IMR-90 (cell line): ENCODE data around the gene LAMTOR3. TPM values are rescaled to one million over a fixed set of nuclear protein-coding genes. Genes with fewer than 3 reads are reported as not detected.

Source experiments
- ATAC-seq: fragments of 200-7000 bp; cut with Tn5 transposase; 2 replicates; pipeline ENCODE4 v1.9.1; 2020; ENCODE audit warnings: low read depth, mild to moderate bottlenecking, moderate library complexity
- BruUV-seq: library from RNA; stranded (reverse); fragments of 400-500 nt; replicated peaks from 2 replicates; lab custom pipeline; 2021; lab: Mats Ljungman, UMichigan
- CTCF ChIA-PET: fragments of 300-600 bp; formaldehyde crosslinking; extraction: SDS; loops from one replicate; lab custom pipeline; 2021; ENCODE audit warnings: antibody characterized with exemption; lab: Yijun Ruan, JAX
- POLR2A ChIA-PET: fragments of 300-600 bp; sonication (Branson Sonifier 250); formaldehyde crosslinking; loops from one replicate; lab custom pipeline; 2022; ENCODE audit warnings: antibody characterized with exemption; ENCODE audit not compliant: unreplicated experiment; lab: Charles Lee
- DNase-seq: peaks from one replicate; pipeline ENCODE4 v3.0.0; 2013
- H2AFZ ChIP-seq: replicated peaks from 2 replicates; pipeline ENCODE3; 2013; ENCODE audit warnings: low read length, mild to moderate bottlenecking; ENCODE audit not compliant: poor library complexity
- H2AK5ac ChIP-seq: 2 replicates; pipeline ENCODE4 v1.6.1; 2013; ENCODE audit warnings: low read depth, low read length, inconsistent platforms
- H2AK9ac ChIP-seq: replicated peaks from 2 replicates; pipeline ENCODE3; 2013; ENCODE audit warnings: mild to moderate bottlenecking, low read depth, low read length, moderate library complexity; ENCODE audit not compliant: poor library complexity
- H2BK120ac ChIP-seq: 2 replicates; pipeline ENCODE4 v1.6.1; 2013; ENCODE audit warnings: low read depth, low read length, inconsistent platforms
- H2BK15ac ChIP-seq: 3 replicates; pipeline ENCODE4 v1.6.1; 2013; ENCODE audit warnings: low read depth, low read length, inconsistent platforms
- H2BK20ac ChIP-seq: 2 replicates; pipeline ENCODE4 v1.6.1; 2013; ENCODE audit warnings: low read depth, mild to moderate bottlenecking, inconsistent platforms, low read length, moderate library complexity
- H2BK5ac ChIP-seq: 2 replicates; pipeline ENCODE4 v1.6.1; 2013; ENCODE audit warnings: mild to moderate bottlenecking, low read depth, low read length, inconsistent platforms; ENCODE audit not compliant: poor library complexity, severe bottlenecking
- H3K14ac ChIP-seq: replicated peaks from 2 replicates; pipeline ENCODE4 v1.6.1; 2013; ENCODE audit warnings: low read depth, low read length, inconsistent platforms
- H3K18ac ChIP-seq: 2 replicates; pipeline ENCODE4 v1.6.1; 2013; ENCODE audit warnings: low read depth, low read length, control low read depth
- H3K23ac ChIP-seq: 2 replicates; pipeline ENCODE4 v1.6.1; 2013; ENCODE audit warnings: low read depth, low read length, inconsistent platforms
- H3K27ac ChIP-seq: 2 replicates; pipeline ENCODE4 v1.5.1; 2013; ENCODE audit warnings: mild to moderate bottlenecking, control low read depth, low read length; ENCODE audit not compliant: insufficient read depth
- H3K27me3 ChIP-seq: 2 replicates; pipeline ENCODE4 v1.6.1; 2013; ENCODE audit warnings: low read length; ENCODE audit not compliant: control insufficient read depth, insufficient read depth
- H3K36me3 ChIP-seq: 2 replicates; pipeline ENCODE4 v1.6.1; 2013; ENCODE audit warnings: low read length, mixed read lengths; ENCODE audit not compliant: control insufficient read depth, insufficient read depth
- H3K4ac ChIP-seq: 2 replicates; pipeline ENCODE4 v1.6.1; 2013; ENCODE audit warnings: low read depth, low read length, inconsistent platforms
- H3K4me1 ChIP-seq: 2 replicates; pipeline ENCODE4 v1.6.1; 2013; ENCODE audit warnings: low read length, mixed read lengths; ENCODE audit not compliant: control insufficient read depth, insufficient read depth
- H3K4me2 ChIP-seq: 2 replicates; pipeline ENCODE4 v1.6.1; 2013; ENCODE audit warnings: low read depth, mild to moderate bottlenecking, control low read depth, low read length, moderate library complexity
- H3K4me3 ChIP-seq: 2 replicates; pipeline ENCODE4 v1.5.1; 2013; ENCODE audit warnings: low read depth, mild to moderate bottlenecking, control low read depth, low read length, moderate library complexity; ENCODE audit not compliant: insufficient read depth
- H3K56ac ChIP-seq: 2 replicates; pipeline ENCODE4 v1.6.1; 2013; ENCODE audit warnings: low read length, inconsistent platforms; ENCODE audit not compliant: insufficient read depth; ENCODE audit errors: extremely low read depth
- H3K79me1 ChIP-seq, 2 experiments: 2 replicates each; pipeline ENCODE4 v1.6.1; 2013; ENCODE audit warnings: low read length in 2 of 2, inconsistent platforms in 1 of 2, low read depth in 1 of 2
- H3K9ac ChIP-seq: 2 replicates; pipeline ENCODE4 v1.6.1; 2013; ENCODE audit warnings: low read depth, low read length, control low read depth
- H3K9me1 ChIP-seq: 2 replicates; pipeline ENCODE4 v1.6.1; 2013; ENCODE audit warnings: low read length, inconsistent platforms; ENCODE audit not compliant: insufficient read depth
- H3K9me3 ChIP-seq: 2 replicates; pipeline ENCODE4 v1.6.1; 2013; ENCODE audit warnings: low read length; ENCODE audit not compliant: control insufficient read depth, insufficient read depth
- H4K20me1 ChIP-seq: 2 replicates; pipeline ENCODE4 v1.6.1; 2013; ENCODE audit warnings: low read length, inconsistent platforms; ENCODE audit not compliant: insufficient read depth
- H4K5ac ChIP-seq: 2 replicates; pipeline ENCODE4 v1.6.1; 2013; ENCODE audit warnings: mild to moderate bottlenecking, low read depth, low read length, control low read depth
- H4K8ac ChIP-seq, 2 experiments: 2 replicates each; pipeline ENCODE4 v1.6.1; 2013; ENCODE audit warnings: low read depth in 2 of 2, low read length in 2 of 2, control low read depth in 1 of 2, inconsistent platforms in 1 of 2
- H4K91ac ChIP-seq: 2 replicates; pipeline ENCODE4 v1.6.1; 2013; ENCODE audit warnings: low read depth, low read length, inconsistent platforms; ENCODE audit not compliant: insufficient read depth
- FOS ChIP-seq: fragments of 150-350 bp; IDR thresholded peaks from 2 replicates; pipeline ENCODE4 v1.6.1; 2016; ENCODE audit warnings: low read depth, low read length
- MAFK ChIP-seq: IDR thresholded peaks from 2 replicates; pipeline ENCODE4 v1.6.1; 2012; ENCODE audit warnings: low read depth, low read length, improper control_type of control experiment
- MXI1 ChIP-seq: IDR thresholded peaks from 2 replicates; pipeline ENCODE4 v1.6.1; 2012; ENCODE audit warnings: low read depth, mild to moderate bottlenecking, low read length, moderate library complexity, borderline replicate concordance
- POLR2A ChIP-seq: IDR thresholded peaks from 2 replicates; pipeline ENCODE4 v1.6.1; 2012; ENCODE audit warnings: mild to moderate bottlenecking, low read depth, low read length
- RAD21 ChIP-seq: IDR thresholded peaks from 2 replicates; pipeline ENCODE4 v1.6.1; 2012; ENCODE audit warnings: low read length, improper control_type of control experiment
- RFX5 ChIP-seq: IDR thresholded peaks from 2 replicates; pipeline ENCODE4 v1.8.0; 2012; ENCODE audit warnings: low read depth, mild to moderate bottlenecking, low read length, moderate library complexity
- WGBS, 2 experiments: methylation state at CpG; one replicate each; pipeline versions ENCODE4 v1.1.5 to v1.1.7; 2013; ENCODE audit warnings: missing lambda C conversion rate in 2 of 2; ENCODE audit not compliant: insufficient read length in 1 of 2; ENCODE audit errors: extremely low coverage in 2 of 2; 5-methylcytosine and 5-hydroxymethylcytosine counted together
- dilution Hi-C: fragments of 300-500 bp; cut with HindIII; formaldehyde crosslinking; loops from one replicate; pipeline ENCODE4 v1.14.3; 2018; ENCODE audit warnings: low sequenced_read_pairs; ENCODE audit not compliant: unreplicated experiment
- in situ Hi-C: fragments of 300-500 bp; cut with MboI; formaldehyde crosslinking; loops from 3 replicates; pipeline ENCODE4 v1.14.3; 2019; ENCODE audit warnings: low sequenced_read_pairs, inconsistent platforms, mixed read lengths
- intact Hi-C: fragments of 100-400 bp; cut with micrococcal nuclease; formaldehyde crosslinking; loops from 2 replicates; pipeline ENCODE4 v1.10.0; 2022
- polyA plus RNA-seq, 3 experiments: library from polyadenylated mRNA; depleted of rRNA; stranded (reverse); fragments of >200 nt; gene quantifications; 2 replicates each; pipeline ENCODE4 v1.2.3, GENCODE V29; 2012; ENCODE audit warnings: low replicate concordance in 1 of 3
- total RNA-seq: library from RNA; depleted of rRNA; stranded (reverse); fragments of >200 nt; gene quantifications from 2 replicates; pipeline ENCODE4 v1.2.3, GENCODE V29; 2012
- TF ChIP-seq, protein P1 (sequence below): fragments of 150-350 bp; IDR thresholded peaks from 2 replicates; pipeline ENCODE4 v1.6.1; 2016; ENCODE audit warnings: low read depth, mild to moderate bottlenecking, low read length, moderate library complexity, borderline replicate concordance
- TF ChIP-seq, protein P2 (sequence below): conservative IDR thresholded peaks from 2 replicates; pipeline ENCODE4 v1.5.1; 2012; ENCODE audit warnings: mild to moderate bottlenecking, low read depth, low read length, improper control_type of control experiment
- TF ChIP-seq, protein P3 (sequence below): fragments of 150-350 bp; IDR thresholded peaks from 2 replicates; pipeline ENCODE4 v1.6.1; 2017; ENCODE audit warnings: mild to moderate bottlenecking, antibody characterized with exemption, low read length, low read depth

Gene LAMTOR3
- total and polyA plus RNA-seq, 2 of the 4 experiments (the other 2 are of a cell fraction), result 28.6 to 35.7 TPM

DNA sequence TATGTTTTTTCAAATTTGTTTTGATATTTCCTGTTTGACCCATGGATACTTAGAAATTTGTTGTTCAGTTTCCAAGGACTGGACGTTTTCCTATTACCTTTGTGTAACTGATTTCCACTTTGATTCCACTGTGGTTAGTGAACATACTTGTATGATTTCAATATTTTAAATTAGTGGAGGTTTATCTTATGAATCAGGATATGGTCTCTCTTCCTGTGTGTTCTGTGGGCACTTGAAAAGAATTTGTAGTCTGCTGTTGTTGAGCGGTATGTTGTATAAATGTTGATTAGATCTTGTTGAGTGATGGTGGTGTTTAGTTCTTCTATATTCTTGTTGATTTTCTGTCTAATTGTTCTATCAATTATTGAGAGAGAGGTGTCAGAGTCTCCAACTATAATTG, 21.2 kb upstream of the LAMTOR3 start:
- Histone ChIP-seq H2AFZ (no peak overlapping the region), H2BK120ac (no peak overlapping the region), H3K27ac (no peak overlapping the region), H3K4me3 (no peak overlapping the region), H2BK15ac (no peak overlapping the region), H2AK5ac (no peak overlapping the region), H2BK5ac (no peak overlapping the region), H4K8ac (no peak overlapping the region), H3K36me3 (peaks cover 14% of the 10 kb centered on the region), H3K4me1 (no peaks in the 10 kb centered on the region), H3K4ac (no peak overlapping the region), H3K23ac (no peak overlapping the region), H3K56ac (no peak overlapping the region), H3K9me3 (no peaks in the 10 kb centered on the region), H2BK20ac (no peak overlapping the region), H4K5ac (no peak overlapping the region), H2AK9ac (no peak overlapping the region), H3K9ac (no peak overlapping the region), H3K18ac (no peak overlapping the region), H3K27me3 (no peaks in the 10 kb centered on the region), H4K91ac (no peak overlapping the region), H3K79me1 (peaks cover 6 to 9% of the 10 kb centered on the region in 2 experiments), H3K14ac (no peak overlapping the region), H3K4me2 (no peak overlapping the region), H4K20me1 (no peaks in the 10 kb centered on the region), H3K9me1 (0 out of 2 replicates have a peak, but pooled peaks cover 4% of the 10 kb centered on the region)
- in situ Hi-C loops, result no loop called here
- dilution Hi-C loops, result no loop called here
- no peak for TF ChIP-seq RFX5
- TF ChIP-seq, protein P1, sequence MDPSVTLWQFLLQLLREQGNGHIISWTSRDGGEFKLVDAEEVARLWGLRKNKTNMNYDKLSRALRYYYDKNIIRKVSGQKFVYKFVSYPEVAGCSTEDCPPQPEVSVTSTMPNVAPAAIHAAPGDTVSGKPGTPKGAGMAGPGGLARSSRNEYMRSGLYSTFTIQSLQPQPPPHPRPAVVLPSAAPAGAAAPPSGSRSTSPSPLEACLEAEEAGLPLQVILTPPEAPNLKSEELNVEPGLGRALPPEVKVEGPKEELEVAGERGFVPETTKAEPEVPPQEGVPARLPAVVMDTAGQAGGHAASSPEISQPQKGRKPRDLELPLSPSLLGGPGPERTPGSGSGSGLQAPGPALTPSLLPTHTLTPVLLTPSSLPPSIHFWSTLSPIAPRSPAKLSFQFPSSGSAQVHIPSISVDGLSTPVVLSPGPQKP, result no peak
- TF ChIP-seq, protein P2, sequence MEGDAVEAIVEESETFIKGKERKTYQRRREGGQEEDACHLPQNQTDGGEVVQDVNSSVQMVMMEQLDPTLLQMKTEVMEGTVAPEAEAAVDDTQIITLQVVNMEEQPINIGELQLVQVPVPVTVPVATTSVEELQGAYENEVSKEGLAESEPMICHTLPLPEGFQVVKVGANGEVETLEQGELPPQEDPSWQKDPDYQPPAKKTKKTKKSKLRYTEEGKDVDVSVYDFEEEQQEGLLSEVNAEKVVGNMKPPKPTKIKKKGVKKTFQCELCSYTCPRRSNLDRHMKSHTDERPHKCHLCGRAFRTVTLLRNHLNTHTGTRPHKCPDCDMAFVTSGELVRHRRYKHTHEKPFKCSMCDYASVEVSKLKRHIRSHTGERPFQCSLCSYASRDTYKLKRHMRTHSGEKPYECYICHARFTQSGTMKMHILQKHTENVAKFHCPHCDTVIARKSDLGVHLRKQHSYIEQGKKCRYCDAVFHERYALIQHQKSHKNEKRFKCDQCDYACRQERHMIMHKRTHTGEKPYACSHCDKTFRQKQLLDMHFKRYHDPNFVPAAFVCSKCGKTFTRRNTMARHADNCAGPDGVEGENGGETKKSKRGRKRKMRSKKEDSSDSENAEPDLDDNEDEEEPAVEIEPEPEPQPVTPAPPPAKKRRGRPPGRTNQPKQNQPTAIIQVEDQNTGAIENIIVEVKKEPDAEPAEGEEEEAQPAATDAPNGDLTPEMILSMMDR, result no peak
- TF ChIP-seq MAFK, result no peak
- no peak for TF ChIP-seq RAD21
- TF ChIP-seq POLR2A, result no peak
- no peak for TF ChIP-seq FOS
- TF ChIP-seq MXI1, result no peak
- TF ChIP-seq, protein P3, sequence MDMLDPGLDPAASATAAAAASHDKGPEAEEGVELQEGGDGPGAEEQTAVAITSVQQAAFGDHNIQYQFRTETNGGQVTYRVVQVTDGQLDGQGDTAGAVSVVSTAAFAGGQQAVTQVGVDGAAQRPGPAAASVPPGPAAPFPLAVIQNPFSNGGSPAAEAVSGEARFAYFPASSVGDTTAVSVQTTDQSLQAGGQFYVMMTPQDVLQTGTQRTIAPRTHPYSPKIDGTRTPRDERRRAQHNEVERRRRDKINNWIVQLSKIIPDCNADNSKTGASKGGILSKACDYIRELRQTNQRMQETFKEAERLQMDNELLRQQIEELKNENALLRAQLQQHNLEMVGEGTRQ, result no peak
- ChIA-PET POLR2A (no interaction called here), CTCF (no interaction called here)
- no CpG with 5 or more reads among the region's 2 CpGs for WGBS, 2 experiments
- intact Hi-C loops, result no loop called here
- ATAC-seq (no peak), DNase-seq (peak; percentile 7)
- no TSS peak for BruUV-seq
